Measurements from ENCODE around the gene ABCC11.

GRCh38 chr16:48150707-48151106 lies 96.6 kb downstream of the ABCC11 start:
- no peak for TF ChIP-seq CTCF (IDR thresholded peaks at IDR 0.05 in 4 of 5, conservative IDR thresholded peaks at IDR 0.05 in 1 of 5)
- no peak for TF ChIP-seq POLR2A (IDR thresholded peaks at IDR 0.05)

Measured in gastrocnemius medialis (tissue), 4 donors.